Body of pancreas (tissue), 4 donors: ENCODE measurements around the gene TSSC4. TPM values are rescaled to one million over a fixed set of nuclear protein-coding genes. Genes with fewer than 3 reads are reported as not detected.
A peak's percentile ranks its signal among the peaks of the same experiment; 100 is the strongest.

Experiments used
- ATAC-seq: fragments of 150-250 bp; one replicate; pipeline ENCODE4 v1.9.1; 2016
- DNase-seq, 4 donors: peaks; one replicate each; pipeline ENCODE4 v3.0.0-alpha.2; 2019
- H3K27ac ChIP-seq, 4 donors: fragments of 200-600 bp; sonication (generic); 1 replicate in 3 of 4; 2 replicates in 1 of 4; pipeline versions ENCODE4 v1.5.1 to v1.6.1; 2016 to 2019; ENCODE audit warnings: mild to moderate bottlenecking in 1 of 4, mixed read lengths in 1 of 4, moderate library complexity in 1 of 4
- H3K27me3 ChIP-seq, 2 donors: fragments of 200-600 bp; sonication (generic); one replicate each; pipeline ENCODE4 v1.6.0; 2016; ENCODE audit warnings: mild to moderate bottlenecking in 1 of 2
- H3K36me3 ChIP-seq, 2 donors: fragments of 200-600 bp; sonication (generic); replicated peaks in 1 of 2; 2 replicates each; pipeline ENCODE4 v1.5.1; 2016; ENCODE audit warnings: low read depth in 2 of 2; ENCODE audit not compliant: insufficient read depth in 1 of 2
- H3K4me1 ChIP-seq: fragments of 200-600 bp; sonication (generic); one replicate; pipeline ENCODE4 v1.6.0; 2016
- H3K4me3 ChIP-seq, 2 donors: fragments of 200-600 bp; sonication (generic); 1 replicate in 1 of 2; 2 replicates in 1 of 2; pipeline ENCODE4 v1.5.1; 2016 to 2019
- H3K9me3 ChIP-seq, 3 donors: fragments of 200-600 bp; sonication (generic); 1 replicate in 2 of 3; 2 replicates in 1 of 3; pipeline ENCODE4 v1.5.1; 2016
- POLR2A ChIP-seq, 3 donors: fragments of 450-650 bp; IDR thresholded peaks; one replicate each; pipeline ENCODE4 v1.6.1; 2016; ENCODE audit warnings: antibody characterized with exemption in 3 of 3, mild to moderate bottlenecking in 2 of 3
- WGBS, 2 donors: methylation state at CpG; one replicate each; pipeline ENCODE4 v1.1.5; 2017; 5-methylcytosine and 5-hydroxymethylcytosine counted together
- intact Hi-C: fragments of 100-400 bp; cut with DNase I; formaldehyde crosslinking; loops from one replicate; pipeline ENCODE4 v1.15.1; 2023
- small RNA-seq: library from RNA; depleted of rRNA; stranded (forward); fragments of <200 nt; gene quantifications from one replicate; pipeline ENCODE3, GENCODE V24; 2016
- total RNA-seq, 2 donors: library from RNA; depleted of rRNA; stranded (reverse); fragments of >200 nt; gene quantifications; one replicate each; pipeline ENCODE4 v1.1.0, GENCODE V29; 2016
- TF ChIP-seq, protein P1 (sequence below), 7 experiments: fragments of 450-650 bp in 4 of 7; fragments of 200-600 bp in 3 of 7; sonication (generic) in 3 of 7; IDR thresholded peaks; one replicate each; pipeline ENCODE4 v1.5.1; 2016 to 2019; ENCODE audit warnings: antibody characterized with exemption in 7 of 7

The TSSC4 gene
- total RNA-seq, 2 donors from 2014 or later: 21.5 to 25.7 TPM

DNA sequence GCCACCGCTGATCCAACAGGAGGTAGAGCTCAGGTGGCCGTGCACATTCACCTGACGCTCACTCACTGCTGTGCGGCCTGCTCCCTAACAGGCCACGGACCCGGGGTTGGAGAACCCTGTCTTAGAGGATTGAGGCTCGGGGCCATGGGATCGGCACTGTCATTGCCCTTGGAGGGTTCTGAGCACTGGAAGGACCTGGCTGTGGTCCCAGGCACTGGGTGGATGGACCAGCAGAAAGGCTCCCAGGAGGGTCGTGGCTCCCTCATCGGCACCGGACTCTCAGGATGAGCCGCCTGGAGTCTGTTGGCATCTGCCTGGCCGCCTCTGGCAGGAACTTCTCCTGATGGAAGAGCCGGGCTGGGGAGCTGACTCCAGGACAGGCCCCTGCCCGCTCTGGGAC lies 50.8 kb downstream of the TSSC4 start:
- WGBS, 2 donors: 94% methylated on average over 15 of the region's 15 CpGs; no CpG with 5 or more reads in 1 of the 2 donors
- Histone ChIP-seq H3K27me3 (no peaks in the 10 kb centered on the region), H3K4me3 (no peak overlapping the region), H3K27ac (no peak overlapping the region), H3K36me3 (no peaks in the 10 kb centered on the region), H3K9me3 (no peaks in the 10 kb centered on the region), H3K4me1 (peaks cover 38% of the 10 kb centered on the region)
- no peak for TF ChIP-seq POLR2A (IDR thresholded peaks at IDR 0.05)
- TF ChIP-seq, protein P1, sequence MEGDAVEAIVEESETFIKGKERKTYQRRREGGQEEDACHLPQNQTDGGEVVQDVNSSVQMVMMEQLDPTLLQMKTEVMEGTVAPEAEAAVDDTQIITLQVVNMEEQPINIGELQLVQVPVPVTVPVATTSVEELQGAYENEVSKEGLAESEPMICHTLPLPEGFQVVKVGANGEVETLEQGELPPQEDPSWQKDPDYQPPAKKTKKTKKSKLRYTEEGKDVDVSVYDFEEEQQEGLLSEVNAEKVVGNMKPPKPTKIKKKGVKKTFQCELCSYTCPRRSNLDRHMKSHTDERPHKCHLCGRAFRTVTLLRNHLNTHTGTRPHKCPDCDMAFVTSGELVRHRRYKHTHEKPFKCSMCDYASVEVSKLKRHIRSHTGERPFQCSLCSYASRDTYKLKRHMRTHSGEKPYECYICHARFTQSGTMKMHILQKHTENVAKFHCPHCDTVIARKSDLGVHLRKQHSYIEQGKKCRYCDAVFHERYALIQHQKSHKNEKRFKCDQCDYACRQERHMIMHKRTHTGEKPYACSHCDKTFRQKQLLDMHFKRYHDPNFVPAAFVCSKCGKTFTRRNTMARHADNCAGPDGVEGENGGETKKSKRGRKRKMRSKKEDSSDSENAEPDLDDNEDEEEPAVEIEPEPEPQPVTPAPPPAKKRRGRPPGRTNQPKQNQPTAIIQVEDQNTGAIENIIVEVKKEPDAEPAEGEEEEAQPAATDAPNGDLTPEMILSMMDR (IDR thresholded peaks at IDR 0.05): no peak
- ATAC-seq (no peak), DNase-seq (no peak)
- intact Hi-C loops: no loop called here

DNA sequence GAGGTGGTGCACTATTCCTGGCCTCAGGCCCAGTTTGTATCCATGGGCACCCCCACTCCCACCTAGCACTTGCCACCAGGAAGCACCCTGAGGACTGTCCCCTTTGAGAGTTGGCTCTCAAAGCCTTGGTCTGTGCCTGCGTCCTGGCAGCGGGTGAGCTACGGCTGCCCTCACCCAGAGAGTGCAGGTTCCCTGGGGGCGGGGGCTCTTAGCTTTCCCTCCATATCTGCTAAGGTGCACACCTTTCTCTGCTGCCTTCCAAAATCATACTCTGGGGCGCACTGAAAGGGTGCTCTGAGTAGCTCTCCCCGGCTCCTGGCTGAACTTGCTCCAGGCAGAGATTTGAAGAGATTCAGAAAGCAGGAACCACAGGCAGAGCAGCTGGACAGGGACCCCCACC lies 51.4 kb downstream of the TSSC4 start:
- Histone ChIP-seq H3K27me3 (no peaks in the 10 kb centered on the region), H3K36me3 (no peaks in the 10 kb centered on the region), H3K4me3 (no peak overlapping the region), H3K27ac (no peak overlapping the region), H3K4me1 (peaks cover 32% of the 10 kb centered on the region), H3K9me3 (no peaks in the 10 kb centered on the region)
- no peak for TF ChIP-seq POLR2A (IDR thresholded peaks at IDR 0.05)
- TF ChIP-seq, protein P1 (IDR thresholded peaks at IDR 0.05): no peak
- DNase-seq (no peak), ATAC-seq (no peak)
- WGBS, 2 donors: 68 to 69% methylated on average over 5 to 6 of the region's 6 CpGs
- intact Hi-C loops: no loop called here

DNA sequence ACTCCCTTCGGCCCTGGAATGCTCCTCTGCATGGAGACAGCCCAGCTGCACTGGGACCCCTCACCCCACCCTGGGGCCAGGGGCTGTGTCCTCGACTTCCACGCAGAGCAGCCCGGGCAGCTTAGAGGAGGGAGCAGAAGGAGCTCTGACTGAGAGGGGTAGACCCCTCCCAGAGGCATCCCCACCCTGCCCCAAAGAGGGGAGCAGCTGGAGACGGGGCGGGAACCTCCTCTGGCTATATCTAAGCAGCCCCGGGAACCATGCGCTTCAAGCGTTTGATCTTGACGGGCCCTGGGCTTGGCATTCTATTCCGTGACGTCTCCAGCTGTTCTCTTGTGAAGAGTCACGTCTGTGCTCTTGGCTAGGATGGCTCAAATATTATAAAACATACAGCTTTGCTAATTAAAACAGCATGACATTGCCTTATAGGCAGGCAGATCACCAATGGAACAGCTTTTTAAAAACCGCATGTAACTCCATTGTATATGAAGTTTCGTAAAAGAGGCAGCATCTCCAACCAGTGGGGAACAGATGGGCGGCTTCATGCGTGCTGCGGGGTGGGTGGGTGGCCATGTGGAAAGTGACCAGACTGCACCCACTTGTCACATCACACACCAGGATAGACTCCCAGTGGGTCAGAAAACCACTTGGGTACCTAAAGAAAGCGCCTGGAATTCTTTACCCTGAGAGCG lies 51.9 kb downstream of the TSSC4 start:
- TF ChIP-seq, protein P1 (IDR thresholded peaks at IDR 0.05): no peak
- no peak for TF ChIP-seq POLR2A (IDR thresholded peaks at IDR 0.05)
- no peaks in the 10 kb centered on the region for H3K27me3 ChIP-seq
- H3K27ac ChIP-seq: no peak overlapping the region
- H3K36me3 ChIP-seq: no peaks in the 10 kb centered on the region
- DNase-seq: peak in 3 of 4 donors; percentile 44 to 58 (median 56)
- H3K4me1 ChIP-seq: peaks cover 26% of the 10 kb centered on the region
- H3K4me3 ChIP-seq: no peak overlapping the region
- H3K9me3 ChIP-seq: no peaks in the 10 kb centered on the region
- ATAC-seq: peak; percentile 43
- WGBS, 2 donors: 58 to 64% methylated on average over 17 to 20 of the region's 20 CpGs
- intact Hi-C loops: no loop called here

DNA sequence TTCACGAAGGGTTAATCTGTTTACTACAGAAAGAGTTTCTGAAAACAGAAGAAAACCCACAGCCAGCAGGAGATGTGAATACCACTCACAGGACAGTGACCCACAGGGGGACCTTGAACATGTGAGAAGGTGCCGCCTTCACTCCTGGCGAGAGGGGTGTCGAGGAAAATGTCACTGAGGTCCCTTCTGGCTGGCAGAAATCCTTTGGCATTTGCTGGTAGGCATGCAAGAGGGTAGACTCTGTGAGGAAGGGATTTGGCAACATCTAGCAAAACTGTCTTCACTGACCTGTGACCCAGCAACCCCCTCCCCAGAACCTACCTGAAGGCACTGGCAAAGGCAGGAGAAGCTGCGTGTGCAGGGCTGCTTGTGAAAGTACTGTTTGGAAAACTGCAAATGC lies 52.9 kb downstream of the TSSC4 start:
- Histone ChIP-seq H3K9me3 (no peaks in the 10 kb centered on the region), H3K36me3 (no peaks in the 10 kb centered on the region), H3K27ac (no peak overlapping the region), H3K4me3 (no peak overlapping the region), H3K4me1 (peaks cover 17% of the 10 kb centered on the region), H3K27me3 (no peaks in the 10 kb centered on the region)
- ATAC-seq: no peak
- WGBS, 2 donors: 98 to 99% methylated on average over 5 of the region's 5 CpGs
- no peak for DNase-seq
- no peak for TF ChIP-seq POLR2A (IDR thresholded peaks at IDR 0.05)
- TF ChIP-seq, protein P1 (IDR thresholded peaks at IDR 0.05): no peak
- intact Hi-C loops: no loop called here

Small RNAs within 50 kb of the gene (small RNA-seq; reads per million reads assigned to genes)
- not detected for gene RF00019

Other genes with a start within 250 kb of the TSSC4 start
- over 10,000 TPM in 1 of 2 donors, 1,000 to 10,000 TPM in 1; 1,947 to 16,276 TPM for gene INS, start 239.5 kb upstream of the TSSC4 start, total RNA-seq
- gene TH, start 228.9 kb upstream of the TSSC4 start, total RNA-seq: under 1 TPM in 1 of 2 donors, not detected in 1; 0.66 TPM
- gene ASCL2, start 130.2 kb upstream of the TSSC4 start, total RNA-seq: 1 to 10 TPM in 1 of 2 donors, not detected in 1; 3.0 TPM
- under 1 TPM; 0.26 to 0.33 TPM for gene C11orf21, start 98.8 kb upstream of the TSSC4 start, total RNA-seq
- 1 to 10 TPM in 1 of 2 donors, not detected in 1; 5.9 TPM for gene TSPAN32, start 98.7 kb upstream of the TSSC4 start, total RNA-seq
- gene CD81, start 23.4 kb upstream of the TSSC4 start, total RNA-seq: 100 to 1,000 TPM; 217 to 332 TPM
- 1 to 10 TPM in 1 of 2 donors, under 1 TPM in 1; under 0.01 to 2.6 TPM for gene TRPM5, start 43.8 kb downstream of the TSSC4 start, total RNA-seq
- 10 to 100 TPM; 38.9 to 46.1 TPM for gene KCNQ1, start 44.3 kb downstream of the TSSC4 start, total RNA-seq